K562 (cell line): Measurements from ENCODE around the gene HOXD4. TPM values are rescaled to one million over a fixed set of nuclear protein-coding genes. Genes with fewer than 3 reads are reported as not detected.

Experiments
- ATAC-seq: fragments of 200-7000 bp; cut with Tn5 transposase; 3 replicates; pipeline ENCODE4 v1.9.1; 2020; ENCODE audit warnings: moderate library complexity
- BruUV-seq: library from RNA; stranded (reverse); fragments of 400-500 nt; replicated peaks from 2 replicates; lab custom pipeline; 2021; lab: Mats Ljungman, UMichigan
- CTCF ChIA-PET: fragments of 300-600 bp; formaldehyde crosslinking; extraction: SDS; loops from one replicate; lab custom pipeline; 2021; ENCODE audit warnings: low intra/inter-chr PET ratio; lab: Yijun Ruan, JAX
- POLR2A ChIA-PET: fragments of 300-600, 350-650 bp; sonication (Branson Sonifier 250); formaldehyde crosslinking; extraction: SDS; loops from one replicate; lab custom pipeline; 2021; ENCODE audit warnings: antibody characterized with exemption, inconsistent platforms; lab: Yijun Ruan, JAX
- DNase-seq, 4 experiments: peaks; one replicate each; pipeline versions ENCODE4 v3.0.0 to v3.0.0-alpha.2; 2011 to 2018; ENCODE audit warnings: low spot score in 3 of 4, mixed read lengths in 3 of 4; ENCODE audit errors: extremely low read depth in 1 of 4
- FAIRE-seq: peaks from 2 replicates; lab custom pipeline; 2011; peaks lifted over from hg19 to GRCh38; lab: Jason Lieb, UNC
- H2AFZ ChIP-seq: 2 replicates; pipeline ENCODE4 v1.6.0; 2011; ENCODE audit warnings: low read depth, low read length, control low read depth, inconsistent platforms
- H3K27ac ChIP-seq: fragments of 200-600 bp; 3 replicates; pipeline ENCODE4 v1.8.0; 2011; ENCODE audit warnings: low read depth, mild to moderate bottlenecking, control low read depth, inconsistent platforms, low read length, moderate library complexity, mixed read lengths; ENCODE audit errors: extremely low read depth
- H3K27me3 ChIP-seq, 2 experiments: fragments of 300-600 bp in 1 of 2; 2 replicates in 1 of 2; 3 replicates in 1 of 2; pipeline versions ENCODE4 v1.6.0 to v1.8.0; 2011; ENCODE audit warnings: inconsistent platforms in 2 of 2, low read length in 2 of 2, mild to moderate bottlenecking in 1 of 2, mixed read lengths in 1 of 2, moderate library complexity in 1 of 2; ENCODE audit not compliant: control insufficient read depth in 2 of 2, insufficient read depth in 2 of 2
- H3K36me3 ChIP-seq: fragments of 300-600 bp; 3 replicates; pipeline ENCODE4 v1.8.0; 2011; ENCODE audit warnings: mild to moderate bottlenecking, low read length, inconsistent platforms; ENCODE audit not compliant: control insufficient read depth, insufficient read depth
- H3K4me1 ChIP-seq, 2 experiments: fragments of 200-600 bp in 1 of 2; replicated peaks in 1 of 2; 2 replicates in 1 of 2; 3 replicates in 1 of 2; pipeline versions ENCODE4 v1.5.1 to v1.8.0; 2011; ENCODE audit warnings: inconsistent platforms in 2 of 2, low read length in 2 of 2, mild to moderate bottlenecking in 1 of 2, mixed read lengths in 1 of 2, moderate library complexity in 1 of 2; ENCODE audit not compliant: control insufficient read depth in 2 of 2, insufficient read depth in 2 of 2
- H3K4me2 ChIP-seq: 2 replicates; pipeline ENCODE4 v1.6.1; 2011; ENCODE audit warnings: low read length, control low read depth, inconsistent platforms, mixed read lengths; ENCODE audit not compliant: insufficient read depth
- H3K4me3 ChIP-seq: fragments of 200-600 bp; sonication (generic), shearing (Covaris generic); 2 replicates; pipeline ENCODE4 v1.5.1; 2016; ENCODE audit warnings: control low read depth, inconsistent platforms
- H3K79me2 ChIP-seq: fragments of 200-600 bp; 3 replicates; pipeline ENCODE4 v1.8.0; 2011; ENCODE audit warnings: low read length, inconsistent platforms; ENCODE audit not compliant: control insufficient read depth, insufficient read depth
- H3K9ac ChIP-seq, 2 experiments: 2 replicates each; pipeline versions ENCODE4 v1.6.0 to v1.6.1; 2011; ENCODE audit warnings: low read depth in 2 of 2, low read length in 2 of 2, control low read depth in 1 of 2, inconsistent platforms in 1 of 2, mild to moderate bottlenecking in 1 of 2, mixed read lengths in 1 of 2; ENCODE audit not compliant: insufficient read depth in 1 of 2
- H3K9me1 ChIP-seq: one replicate; pipeline ENCODE4 v1.6.0; 2011; ENCODE audit warnings: inconsistent platforms, mild to moderate bottlenecking, low read length, moderate library complexity; ENCODE audit not compliant: control insufficient read depth, insufficient read depth
- H3K9me3 ChIP-seq: replicated peaks from 2 replicates; pipeline ENCODE4 v1.5.1; 2011; ENCODE audit warnings: low read depth, low read length, inconsistent platforms; ENCODE audit not compliant: control insufficient read depth, insufficient read depth
- H4K20me1 ChIP-seq: replicated peaks from 2 replicates; pipeline ENCODE4 v1.6.1; 2011; ENCODE audit warnings: low read length, inconsistent platforms, mixed read lengths; ENCODE audit not compliant: control insufficient read depth, insufficient read depth
- MAFF ChIP-seq: IDR thresholded peaks from 2 replicates; pipeline ENCODE4 v1.6.1; 2012; ENCODE audit warnings: low read length, improper control_type of control experiment
- SIN3B ChIP-seq: fragments of 450-650 bp; IDR thresholded peaks from 2 replicates; pipeline ENCODE4 v1.6.1; 2017; ENCODE audit warnings: low read depth, mild to moderate bottlenecking, moderate library complexity
- WGBS: fragments of 100-300 bp; shearing (Covaris generic); methylation state at CpG from one replicate; pipeline ENCODE4 v1.1.6; 2016; ENCODE audit warnings: low coverage, mixed read lengths; ENCODE audit not compliant: insufficient coverage; ENCODE audit errors: missing lambda C conversion rate; 5-methylcytosine and 5-hydroxymethylcytosine counted together
- in situ Hi-C: fragments of 300-500 bp; cut with MboI; formaldehyde crosslinking; loops from 4 replicates; pipeline ENCODE4 v1.15.0; 2018; ENCODE audit warnings: inconsistent platforms, mixed read lengths
- intact Hi-C: fragments of 100-400 bp; cut with micrococcal nuclease; formaldehyde crosslinking; loops from 2 replicates; pipeline ENCODE4 v1.14.2; 2022
- polyA plus RNA-seq, 8 experiments: library from polyadenylated mRNA; depleted of rRNA in 4 of 8; stranded (reverse) in 5 of 8; unstranded in 3 of 8; fragments of >200 nt; fragmentation: Nextera tagmentation in 2 of 8; fragmentation: Illumina TruSeq in 1 of 8; extraction: Ambion mirVana in 2 of 8; extraction: Trizol in 1 of 8; gene quantifications; 2 replicates each; pipeline versions ENCODE4 v1.2.1 to v1.2.3, GENCODE V29; 2011 to 2014; ENCODE audit warnings: inconsistent platforms in 1 of 8, missing spikeins in 1 of 8
- total RNA-seq, 7 experiments: library from RNA; depleted of rRNA in 6 of 7; stranded (reverse); fragments of >200 nt in 6 of 7; fragmentation: Illumina TruSeq in 2 of 7; extraction: Trizol in 2 of 7; gene quantifications; 2 replicates each; pipeline versions ENCODE4 v1.2.1 to v1.2.3, GENCODE V29; 2011 to 2021; ENCODE audit warnings: low replicate concordance in 1 of 7
- TF ChIP-seq, protein P1 (sequence below): sonication (generic); formaldehyde crosslinking; IDR thresholded peaks from 2 replicates; pipeline ENCODE4 v1.8.1; 2023; ENCODE audit warnings: mild to moderate bottlenecking, missing genetic modification reagents
- TF ChIP-seq, protein P2 (sequence below): fragments of 450-650 bp; formaldehyde crosslinking; IDR thresholded peaks from 2 replicates; pipeline ENCODE4 v1.4.0; 2020; ENCODE audit warnings: mild to moderate bottlenecking, mixed read lengths

HOXD4 gene
- total and polyA plus RNA-seq, 9 of the 15 experiments (the other 6 are each of a cell fraction or from before 2014, with no cell fraction given) = not detected

DNA sequence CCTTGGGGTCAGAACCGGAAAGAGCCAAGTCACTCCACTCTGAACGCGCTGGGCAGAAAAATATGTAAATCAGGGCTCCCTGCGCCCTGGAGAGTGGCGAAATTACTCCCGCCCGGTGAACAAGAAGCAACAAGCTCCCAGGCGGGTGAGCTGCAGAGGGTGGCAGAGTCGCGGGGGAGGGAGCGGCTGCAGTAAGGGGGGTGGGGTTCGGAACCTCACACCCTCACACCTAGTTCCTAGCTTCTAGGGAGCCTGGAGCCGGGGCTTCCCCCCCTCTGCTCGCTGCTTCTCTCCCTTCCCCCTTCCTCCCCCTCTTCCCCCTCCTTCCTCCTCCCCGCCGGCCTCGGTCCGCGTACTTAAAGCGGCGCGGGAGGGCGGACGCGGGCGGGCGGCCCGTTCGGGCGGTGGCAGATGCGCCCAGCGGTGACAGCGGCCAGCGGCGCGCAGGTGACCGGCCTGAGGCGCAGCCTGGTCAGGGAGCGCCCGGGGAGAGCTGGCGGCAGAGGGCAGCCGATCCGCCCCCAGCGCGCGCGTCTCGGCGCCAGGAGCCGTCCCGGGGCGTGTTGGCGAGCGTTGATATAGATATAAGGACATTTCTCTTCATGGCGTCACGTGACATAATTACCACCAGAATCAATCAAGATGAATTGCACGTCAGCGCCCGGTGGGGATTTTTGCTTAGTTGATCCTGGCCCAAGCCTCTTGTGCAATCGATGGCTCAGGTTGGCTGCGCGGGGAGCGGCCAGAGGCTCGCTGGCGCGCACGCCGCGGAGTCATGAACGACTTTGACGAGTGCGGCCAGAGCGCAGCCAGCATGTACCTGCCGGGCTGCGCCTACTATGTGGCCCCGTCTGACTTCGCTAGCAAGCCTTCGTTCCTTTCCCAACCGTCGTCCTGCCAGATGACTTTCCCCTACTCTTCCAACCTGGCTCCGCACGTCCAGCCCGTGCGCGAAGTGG lies 44.5 kb upstream of the HOXD4 start, which contains the start of gene HOXD11:
HOXD11 (plus strand) TSS at position 700 of the 959 bp plus-strand sequence; CDS start at position 776, 76 bp downstream.
- Histone ChIP-seq H3K9me3 (no peaks in the 10 kb centered on the region), H3K27me3 (peaks cover 44 to 48% of the 10 kb centered on the region in 2 experiments), H4K20me1 (peaks cover 4% of the 10 kb centered on the region; the same call in 1 of the 2 replicates), H3K9me1 (no peaks in the 10 kb centered on the region), H3K4me2 (no peak within 1 kb of the TSS), H2AFZ (no peak within 1 kb of the TSS), H3K4me1 (peaks cover 0 to 9% of the 10 kb centered on the region in 2 experiments; a peak in 1 of 5 replicates), H3K9ac (no peak within 1 kb of the TSS), H3K79me2 (no peaks in the 10 kb centered on the region), H3K36me3 (no peaks in the 10 kb centered on the region), H3K27ac (no peak within 1 kb of the TSS), H3K4me3 (no peak within 1 kb of the TSS)
- TF ChIP-seq, protein P1, sequence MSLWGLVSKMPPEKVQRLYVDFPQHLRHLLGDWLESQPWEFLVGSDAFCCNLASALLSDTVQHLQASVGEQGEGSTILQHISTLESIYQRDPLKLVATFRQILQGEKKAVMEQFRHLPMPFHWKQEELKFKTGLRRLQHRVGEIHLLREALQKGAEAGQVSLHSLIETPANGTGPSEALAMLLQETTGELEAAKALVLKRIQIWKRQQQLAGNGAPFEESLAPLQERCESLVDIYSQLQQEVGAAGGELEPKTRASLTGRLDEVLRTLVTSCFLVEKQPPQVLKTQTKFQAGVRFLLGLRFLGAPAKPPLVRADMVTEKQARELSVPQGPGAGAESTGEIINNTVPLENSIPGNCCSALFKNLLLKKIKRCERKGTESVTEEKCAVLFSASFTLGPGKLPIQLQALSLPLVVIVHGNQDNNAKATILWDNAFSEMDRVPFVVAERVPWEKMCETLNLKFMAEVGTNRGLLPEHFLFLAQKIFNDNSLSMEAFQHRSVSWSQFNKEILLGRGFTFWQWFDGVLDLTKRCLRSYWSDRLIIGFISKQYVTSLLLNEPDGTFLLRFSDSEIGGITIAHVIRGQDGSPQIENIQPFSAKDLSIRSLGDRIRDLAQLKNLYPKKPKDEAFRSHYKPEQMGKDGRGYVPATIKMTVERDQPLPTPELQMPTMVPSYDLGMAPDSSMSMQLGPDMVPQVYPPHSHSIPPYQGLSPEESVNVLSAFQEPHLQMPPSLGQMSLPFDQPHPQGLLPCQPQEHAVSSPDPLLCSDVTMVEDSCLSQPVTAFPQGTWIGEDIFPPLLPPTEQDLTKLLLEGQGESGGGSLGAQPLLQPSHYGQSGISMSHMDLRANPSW = no peak
- TF ChIP-seq MAFF = no peak
- TF ChIP-seq, protein P2, sequence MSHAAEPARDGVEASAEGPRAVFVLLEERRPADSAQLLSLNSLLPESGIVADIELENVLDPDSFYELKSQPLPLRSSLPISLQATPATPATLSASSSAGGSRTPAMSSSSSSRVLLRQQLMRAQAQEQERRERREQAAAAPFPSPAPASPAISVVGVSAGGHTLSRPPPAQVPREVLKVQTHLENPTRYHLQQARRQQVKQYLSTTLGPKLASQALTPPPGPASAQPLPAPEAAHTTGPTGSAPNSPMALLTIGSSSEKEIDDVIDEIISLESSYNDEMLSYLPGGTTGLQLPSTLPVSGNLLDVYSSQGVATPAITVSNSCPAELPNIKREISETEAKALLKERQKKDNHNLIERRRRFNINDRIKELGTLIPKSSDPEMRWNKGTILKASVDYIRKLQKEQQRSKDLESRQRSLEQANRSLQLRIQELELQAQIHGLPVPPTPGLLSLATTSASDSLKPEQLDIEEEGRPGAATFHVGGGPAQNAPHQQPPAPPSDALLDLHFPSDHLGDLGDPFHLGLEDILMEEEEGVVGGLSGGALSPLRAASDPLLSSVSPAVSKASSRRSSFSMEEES = peak; percentile 58
- TF ChIP-seq SIN3B = no peak
- FAIRE-seq (no peak), DNase-seq (no peak), ATAC-seq (no peak)
- in situ Hi-C loops (no loop called here), intact Hi-C loops (no loop called here)
- 63% methylated on average over 51 of the region's 85 CpGs for WGBS
- ChIA-PET CTCF (no interaction called here), POLR2A (no interaction called here)
- BruUV-seq = no TSS peak
